HFF-Myc (cell line): ENCODE results near the gene GALNT7.

Experiments
- DNase-seq: peaks from one replicate; pipeline ENCODE4 v3.0.0-alpha.2; 2011; ENCODE audit warnings: low read depth; ENCODE audit errors: extremely low read depth
- H3K4me3 ChIP-seq: replicated peaks from 2 replicates; pipeline ENCODE4 v1.5.1; 2011; ENCODE audit warnings: low read depth, mild to moderate bottlenecking, control low read depth, low read length
- CTCF ChIP-seq: IDR thresholded peaks from 2 replicates; pipeline ENCODE4 v1.5.1; 2012; ENCODE audit warnings: mild to moderate bottlenecking, low read depth, low read length, control low read depth; ENCODE audit errors: missing control alignments

GALNT7 gene

GRCh38 chr4:173161311-173161710 is 7.3 kb upstream of the GALNT7 start:
- TF ChIP-seq CTCF: no peak
- H3K4me3 ChIP-seq: no peak overlapping the region
- DNase-seq: no peak

GRCh38 chr4:173165706-173166105 is 2.9 kb upstream of the GALNT7 start:
- DNase-seq: no peak
- H3K4me3 ChIP-seq: no peak overlapping the region
- no peak for TF ChIP-seq CTCF

- H3K4me3 ChIP-seq: no peak overlapping the region
- no peak for TF ChIP-seq CTCF
- no peak for DNase-seq
Observed at GRCh38 chr4:173166491-173166890, 2.1 kb upstream of the GALNT7 start.

GRCh38 chr4:173167758-173168395 is 734 bp upstream of the GALNT7 start:
- no peak for TF ChIP-seq CTCF

GRCh38 chr4:173169178-173169427 is 492 bp downstream of the GALNT7 start:
- no peak for TF ChIP-seq CTCF
- peak overlapping the region; percentile 62 for H3K4me3 ChIP-seq
- DNase-seq: no peak

More at GRCh38 chr4:173167758-173168395, 734 bp upstream of the GALNT7 start:
- peak overlapping the region; percentile 62 for H3K4me3 ChIP-seq
- no peak for DNase-seq

- peak overlapping the region; percentile 62 for H3K4me3 ChIP-seq
- DNase-seq: no peak
- TF ChIP-seq CTCF: no peak
Observed at GRCh38 chr4:173169428-173170181, 994 bp downstream of the GALNT7 start.
